PC-9 (cell line): ENCODE results near the gene AGAP1.

Experiments
- EZH2 ChIP-seq: fragments of 200-600 bp; sonication (generic); IDR thresholded peaks from 2 replicates; pipeline ENCODE4 v1.8.0; 2017; ENCODE audit warnings: antibody characterized with exemption, low read depth
- TF ChIP-seq, protein P1 (sequence below): fragments of 200-600 bp; sonication (generic); conservative IDR thresholded peaks from 2 replicates; pipeline ENCODE4 v1.6.1; 2017; ENCODE audit warnings: mixed run types, antibody characterized with exemption, mild to moderate bottlenecking, moderate library complexity

GRCh38 chr2:235734168-235734567 is 240.3 kb downstream of the AGAP1 start:
- TF ChIP-seq, protein P1, sequence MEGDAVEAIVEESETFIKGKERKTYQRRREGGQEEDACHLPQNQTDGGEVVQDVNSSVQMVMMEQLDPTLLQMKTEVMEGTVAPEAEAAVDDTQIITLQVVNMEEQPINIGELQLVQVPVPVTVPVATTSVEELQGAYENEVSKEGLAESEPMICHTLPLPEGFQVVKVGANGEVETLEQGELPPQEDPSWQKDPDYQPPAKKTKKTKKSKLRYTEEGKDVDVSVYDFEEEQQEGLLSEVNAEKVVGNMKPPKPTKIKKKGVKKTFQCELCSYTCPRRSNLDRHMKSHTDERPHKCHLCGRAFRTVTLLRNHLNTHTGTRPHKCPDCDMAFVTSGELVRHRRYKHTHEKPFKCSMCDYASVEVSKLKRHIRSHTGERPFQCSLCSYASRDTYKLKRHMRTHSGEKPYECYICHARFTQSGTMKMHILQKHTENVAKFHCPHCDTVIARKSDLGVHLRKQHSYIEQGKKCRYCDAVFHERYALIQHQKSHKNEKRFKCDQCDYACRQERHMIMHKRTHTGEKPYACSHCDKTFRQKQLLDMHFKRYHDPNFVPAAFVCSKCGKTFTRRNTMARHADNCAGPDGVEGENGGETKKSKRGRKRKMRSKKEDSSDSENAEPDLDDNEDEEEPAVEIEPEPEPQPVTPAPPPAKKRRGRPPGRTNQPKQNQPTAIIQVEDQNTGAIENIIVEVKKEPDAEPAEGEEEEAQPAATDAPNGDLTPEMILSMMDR = no peak
- TF ChIP-seq EZH2 = no peak
